ENCODE measurements around the gene PLA2G4F.
"Not testable (repeated sequence)": the region's sequence is repeated elsewhere in the genome, so short reads cannot be mapped to it uniquely, and the experiment has no call there.

PLA2G4F gene

DNA sequence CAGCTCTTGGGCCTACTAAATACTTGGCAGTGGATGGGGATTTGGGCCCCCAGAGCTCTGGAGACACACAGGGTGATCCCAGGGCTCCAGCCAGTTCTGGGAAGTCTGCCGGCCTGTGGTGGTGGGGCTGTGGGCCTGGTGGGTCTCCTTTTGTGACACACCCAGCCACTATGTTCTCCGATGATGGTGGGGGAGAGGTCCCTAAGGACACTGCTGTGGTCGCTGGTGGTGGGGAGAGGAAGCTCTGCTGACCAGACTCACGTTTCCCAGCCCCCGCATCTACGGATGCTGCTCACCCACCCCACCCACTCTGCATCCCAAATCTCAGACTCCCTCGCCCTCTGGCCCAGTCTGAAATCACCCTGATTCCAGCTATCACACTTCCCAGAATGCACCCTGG is 62.5 kb downstream of the PLA2G4F start:
- DNase-seq: no peak

DNA sequence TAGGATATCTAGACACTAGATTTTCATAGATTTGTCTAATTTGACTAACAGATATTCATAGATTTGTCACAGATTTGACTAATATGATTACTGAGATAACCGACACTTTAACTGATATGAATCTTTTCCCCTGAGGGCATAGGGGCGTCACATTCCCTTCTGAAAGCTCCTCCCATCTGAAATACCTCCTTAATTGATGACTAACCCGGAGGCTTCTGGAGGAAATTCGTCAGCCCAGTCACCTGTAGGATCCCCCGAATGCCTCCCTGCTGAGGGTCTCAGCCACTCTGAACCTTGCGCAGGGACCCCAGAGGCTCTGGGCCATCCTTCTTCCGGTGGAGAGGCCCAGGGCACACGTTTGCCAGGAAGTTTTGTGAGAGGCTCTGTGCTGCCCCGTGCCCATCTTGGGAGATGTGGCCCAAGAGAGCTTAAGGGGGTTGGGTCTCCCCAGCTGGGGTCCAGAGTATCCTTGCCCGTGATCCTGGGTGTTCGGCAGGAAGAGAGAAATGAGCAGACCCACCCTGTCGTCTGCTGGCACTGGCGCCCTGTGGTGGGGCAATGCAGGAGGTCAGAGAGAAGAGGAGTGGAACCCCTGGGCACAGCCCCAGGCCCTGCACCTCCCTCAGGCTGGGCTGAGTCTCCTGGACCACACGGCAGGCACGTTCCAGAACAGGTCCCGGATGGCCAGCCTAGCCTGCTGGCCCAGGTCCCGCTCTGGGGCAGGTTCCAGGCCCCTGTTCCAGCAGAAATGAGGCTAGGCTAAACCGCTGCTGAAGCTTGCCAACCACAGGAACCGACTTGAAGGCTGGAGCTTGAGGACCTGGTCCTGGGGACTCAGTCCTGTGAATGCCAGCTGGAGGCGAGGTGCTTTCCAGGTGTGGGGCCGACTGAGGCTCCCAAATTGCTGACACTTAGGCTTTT is 63.8 kb downstream of the PLA2G4F start:
- DNase-seq: no peak

DNA sequence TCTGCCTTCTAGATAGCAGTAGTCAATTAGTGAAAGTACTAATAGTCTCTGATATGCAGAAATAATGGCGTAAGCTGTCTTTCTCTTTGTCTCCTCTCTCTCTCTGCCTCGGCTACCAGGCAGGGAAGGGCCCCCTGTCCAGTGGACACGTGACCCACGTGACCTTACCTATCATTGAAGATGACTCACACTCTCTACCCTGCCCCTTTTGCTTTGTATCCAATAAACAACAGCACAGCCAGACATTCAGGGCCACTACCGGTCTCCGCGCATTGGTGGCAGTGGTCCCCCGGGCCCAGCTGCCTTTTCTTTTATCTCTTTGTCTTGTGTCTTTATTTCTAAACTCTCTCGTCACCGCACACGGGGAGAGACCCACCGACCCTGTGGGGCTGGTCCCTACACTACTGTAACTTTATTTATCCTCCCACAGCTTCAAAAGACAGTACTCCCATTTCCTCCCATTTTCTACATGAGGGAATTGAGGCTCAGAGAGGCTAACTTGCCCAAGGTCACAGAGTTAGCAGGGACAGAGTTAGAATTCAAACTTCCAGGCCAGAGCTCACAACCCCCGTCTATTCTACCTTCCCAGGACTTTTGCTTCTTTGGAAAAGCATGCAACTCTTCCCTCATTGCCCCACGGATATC is 64.6 kb downstream of the PLA2G4F start:
- DNase-seq: not testable (repeated sequence)

DNA sequence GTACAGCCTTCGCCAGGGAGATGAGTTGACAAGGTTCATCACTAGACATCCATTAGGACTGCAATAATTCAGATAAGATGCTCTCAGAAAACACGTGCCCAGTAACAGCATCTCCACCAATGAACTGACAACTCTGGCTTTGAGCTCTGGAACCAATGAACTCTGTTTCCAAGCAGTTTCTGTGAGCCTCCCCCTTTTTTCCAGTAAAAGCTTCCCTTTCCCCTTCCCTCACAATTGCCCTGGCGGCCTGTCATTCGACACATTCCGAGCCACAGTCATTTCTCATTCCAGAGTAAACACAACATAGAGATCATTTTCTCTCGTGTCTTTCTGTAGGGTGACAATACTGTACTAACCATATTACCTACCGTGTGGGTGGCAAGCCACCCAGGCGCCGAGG is 65.7 kb downstream of the PLA2G4F start:
- DNase-seq: no peak

DNA sequence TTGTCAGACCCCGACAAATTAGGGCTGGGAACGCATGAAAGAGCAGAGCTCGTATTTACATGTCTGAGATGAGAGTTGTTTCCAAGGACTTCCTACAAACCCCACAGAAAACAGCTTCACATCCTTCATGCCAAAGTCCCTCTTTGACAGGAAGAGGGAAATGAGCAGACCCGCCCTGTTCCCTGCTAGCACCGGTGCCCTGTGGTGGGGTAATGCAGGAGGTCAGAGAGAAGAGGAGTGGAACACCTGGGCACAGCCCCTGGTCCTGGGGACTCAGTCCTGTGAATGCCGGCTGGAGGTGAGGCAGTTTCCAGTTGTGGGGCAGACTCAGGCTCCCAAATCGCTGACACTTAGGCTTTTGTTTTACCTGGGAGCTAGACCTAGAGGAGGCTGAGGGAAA is 66.1 kb downstream of the PLA2G4F start:
- no peak for DNase-seq

DNA sequence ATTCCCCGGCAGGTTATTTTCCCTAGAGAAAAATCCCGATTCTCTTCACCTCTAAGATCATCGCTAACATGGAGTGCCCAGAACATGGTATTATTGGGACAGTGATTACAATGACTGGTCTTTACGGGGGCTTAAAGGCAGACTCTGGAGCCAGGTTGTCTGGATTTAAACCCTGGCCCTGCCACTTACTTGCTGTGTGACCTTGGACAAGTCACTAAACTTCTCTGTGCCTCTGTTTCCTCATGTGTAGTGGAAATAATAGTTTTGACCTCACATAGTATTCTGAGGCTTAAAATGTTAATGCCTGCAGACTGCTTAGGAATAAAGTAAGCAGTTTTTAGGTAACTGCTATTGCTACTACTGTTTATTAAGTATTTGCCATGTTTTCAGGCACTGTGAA is 66.5 kb downstream of the PLA2G4F start:
- DNase-seq: no peak

Measured in NCI-H2227 treated with DMSO at 0.1 percent for 48 hours (cell line).